Lower leg skin (tissue), 4 donors: ENCODE data around the gene CPT2. TPM values are rescaled to one million over a fixed set of nuclear protein-coding genes. Genes with fewer than 3 reads are reported as not detected.

Source experiments
- DNase-seq, 2 donors: peaks; one replicate each; pipeline ENCODE4 v3.0.0-alpha.2; 2019; ENCODE audit warnings: low spot score in 2 of 2
- H3K4me3 ChIP-seq: fragments of 200-600 bp; sonication (generic); 2 replicates; pipeline ENCODE4 v1.5.1; 2017; ENCODE audit warnings: mild to moderate bottlenecking, low read depth; ENCODE audit not compliant: poor library complexity, severe bottlenecking
- CTCF ChIP-seq, 3 donors: fragments of 450-650 bp; IDR thresholded peaks; one replicate each; pipeline ENCODE4 v1.5.1; 2016; ENCODE audit warnings: antibody characterized with exemption in 3 of 3, mild to moderate bottlenecking in 3 of 3, moderate library complexity in 2 of 3
- POLR2A ChIP-seq, 2 donors: fragments of 450-650 bp; IDR thresholded peaks; one replicate each; pipeline ENCODE4 v1.6.1; 2016 to 2017; ENCODE audit warnings: antibody characterized with exemption in 2 of 2, mild to moderate bottlenecking in 1 of 2, moderate library complexity in 1 of 2
- WGBS, 2 donors: methylation state at CpG; one replicate each; pipeline ENCODE4 v1.1.5; 2018; 5-methylcytosine and 5-hydroxymethylcytosine counted together
- intact Hi-C: fragments of 100-400 bp; cut with DNase I; formaldehyde crosslinking; loops from one replicate; pipeline ENCODE4 v1.15.0; 2023; ENCODE audit warnings: low total_unique reads
- total RNA-seq, 4 donors: library from RNA; depleted of rRNA; stranded (reverse); fragments of >200 nt; gene quantifications; one replicate each; pipeline ENCODE4 v1.1.0, GENCODE V29; 2016

CPT2 gene
- total RNA-seq, 4 donors from 2014 or later, result 30.1 to 47.1 (median 36.7) TPM

GRCh38 chr1:53210954-53211353 lies 14.3 kb downstream of the CPT2 start:
- DNase-seq, result no peak
- intact Hi-C loops, result no loop called here

GRCh38 chr1:53214376-53214940 lies 17.8 kb downstream of the CPT2 start:
- DNase-seq, result no peak
- TF ChIP-seq POLR2A (IDR thresholded peaks at IDR 0.05) (no peak), CTCF (IDR thresholded peaks at IDR 0.05) (no peak)
- no peak overlapping the region for H3K4me3 ChIP-seq
- 78 to 81% methylated on average over 5 of the region's 5 CpGs for WGBS, 2 donors
- intact Hi-C loops, result no loop called here

More at GRCh38 chr1:53210954-53211353, 14.3 kb downstream of the CPT2 start:
- no peak for TF ChIP-seq CTCF (IDR thresholded peaks at IDR 0.05)
- no peak for TF ChIP-seq POLR2A (IDR thresholded peaks at IDR 0.05)
- 95 to 98% methylated on average over 8 to 11 of the region's 11 CpGs for WGBS, 2 donors
- no peak overlapping the region for H3K4me3 ChIP-seq

- intact Hi-C loops, result no loop called here
- H3K4me3 ChIP-seq, result no peak overlapping the region
- WGBS, 2 donors, result 85 to 92% methylated on average over 7 of the region's 7 CpGs
- DNase-seq, result no peak
- TF ChIP-seq POLR2A (IDR thresholded peaks at IDR 0.05) (no peak), CTCF (IDR thresholded peaks at IDR 0.05) (no peak)
Observed at GRCh38 chr1:53218201-53218600, 21.6 kb downstream of the CPT2 start.

GRCh38 chr1:53219711-53220110 lies 23.1 kb downstream of the CPT2 start:
- TF ChIP-seq CTCF (IDR thresholded peaks at IDR 0.05), result no peak
- peak overlapping the region; percentile 64 for H3K4me3 ChIP-seq
- intact Hi-C loops, result no loop called here
- WGBS, 2 donors, result 21 to 24% methylated on average over 8 of the region's 8 CpGs
- DNase-seq, result no peak

GRCh38 chr1:53220171-53220961 lies 23.7 kb downstream of the CPT2 start, which contains the start of gene CZIB:
CZIB (minus strand) TSS chr1:53220634; CDS start chr1:53220575, 59 bp downstream.
- H3K4me3 ChIP-seq, result peak within 1 kb of the TSS; percentile 64
- no peak for TF ChIP-seq CTCF (IDR thresholded peaks at IDR 0.05)
- TF ChIP-seq POLR2A (IDR thresholded peaks at IDR 0.05), result peak in 1 of 2 donors; percentile 81
- DNase-seq, result peak; percentile 87 to 98
- intact Hi-C loops, result no loop called here
- 0 to 1% methylated on average over 29 to 48 of the region's 61 CpGs for WGBS, 2 donors
